Activated CD8-positive, alpha-beta T cell treated with anti-CD3 and anti-CD28 coated beads for 36 hours (primary cell): ENCODE results near the gene PRKRA. TPM values are rescaled to one million over a fixed set of nuclear protein-coding genes. Genes with fewer than 3 reads are reported as not detected.

ENCODE experiments used
- ATAC-seq: fragments of 200-7000 bp; cut with Tn5 transposase; one replicate; pipeline ENCODE4 v1.10.0; 2021; ENCODE audit warnings: mild to moderate bottlenecking, moderate library complexity
- CTCF ChIA-PET: fragments of 350-600 bp; sonication (Branson Sonifier 250); formaldehyde crosslinking; loops from one replicate; lab custom pipeline; 2021; ENCODE audit warnings: antibody characterized with exemption; lab: Charles Lee
- POLR2A ChIA-PET: fragments of 350-600 bp; sonication (Branson Sonifier 250); formaldehyde crosslinking; loops from one replicate; lab custom pipeline; 2021; ENCODE audit warnings: antibody characterized with exemption; lab: Charles Lee
- DNase-seq: peaks from one replicate; pipeline ENCODE4 v3.0.0-alpha.2; 2020
- H3K27ac Mint-ChIP-seq: one replicate; pipeline ENCODE4 v1.8.0; 2021; ENCODE audit warnings: mild to moderate bottlenecking, mixed read lengths
- H3K27me3 Mint-ChIP-seq: one replicate; pipeline ENCODE4 v1.8.0; 2021; ENCODE audit warnings: mixed read lengths
- H3K36me3 Mint-ChIP-seq: one replicate; pipeline ENCODE4 v1.8.0; 2021; ENCODE audit warnings: low read depth, mixed read lengths
- H3K4me1 Mint-ChIP-seq: one replicate; pipeline ENCODE4 v1.8.0; 2021; ENCODE audit warnings: low read depth, mixed read lengths
- H3K4me3 Mint-ChIP-seq: one replicate; pipeline ENCODE4 v1.8.0; 2021; ENCODE audit warnings: mild to moderate bottlenecking, moderate library complexity, mixed read lengths
- H3K9me3 Mint-ChIP-seq: one replicate; pipeline ENCODE4 v1.8.0; 2021; ENCODE audit warnings: mixed read lengths
- CTCF ChIP-seq: fragments of 200-600 bp; IDR thresholded peaks from one replicate; pipeline ENCODE4 v1.8.0; 2022; ENCODE audit warnings: antibody characterized with exemption, mild to moderate bottlenecking
- intact Hi-C: fragments of 100-400 bp; cut with micrococcal nuclease; formaldehyde crosslinking; loops from one replicate; pipeline ENCODE4 v1.10.0; 2022
- total RNA-seq, 2 experiments: library from RNA; stranded (reverse); gene quantifications; one replicate each; pipeline ENCODE4 v1.2.3, GENCODE V29; 2021

PRKRA gene
- 10 to 100 TPM; 74.8 to 78.0 TPM for total RNA-seq

- CTCF ChIA-PET, result interaction anchor here (0.9 to 2.9 kb wide), 8 partner anchors 28 to 339 kb away, joined by 3 to 22 read pairs (median 6); partner anchors contain the start of genes FKBP7 and RBM45
- H3K4me1 Mint-ChIP-seq, result peaks cover 24% of the 10 kb centered on the region
- no peak for TF ChIP-seq CTCF
- no peaks in the 10 kb centered on the region for H3K9me3 Mint-ChIP-seq
- ATAC-seq, result peak; percentile 94
- POLR2A ChIA-PET, result interaction anchor here (0.6 to 3.5 kb wide), 11 partner anchors 14 to 347 kb away, joined by 3 to 37 read pairs (median 3); no protein-coding TSS in a partner anchor
- peaks cover 25% of the 10 kb centered on the region for H3K36me3 Mint-ChIP-seq
- peak within 1 kb of the TSS; percentile 87 for H3K4me3 Mint-ChIP-seq
- peak; percentile 96 for DNase-seq
- H3K27ac Mint-ChIP-seq, result peak within 1 kb of the TSS; percentile 96
- H3K27me3 Mint-ChIP-seq, result peaks cover 1% of the 10 kb centered on the region
- intact Hi-C loops, result no loop called here
Measured at GRCh38 chr2:178450774-178451525, at the start of gene PRKRA, which contains the start of gene PJVK. TSS of gene PRKRA (minus strand) at chr2:178451175. CDS start at chr2:178451030, 145 bp downstream. TSS of gene PJVK (plus strand) at chr2:178451378. CDS start at chr2:178453410, 2,032 bp downstream.

GRCh38 chr2:178499640-178500039, 48.7 kb upstream of the PRKRA start:
- Mint-ChIP-seq H3K4me3 (no peak overlapping the region), H3K27me3 (no peaks in the 10 kb centered on the region), H3K4me1 (no peaks in the 10 kb centered on the region), H3K36me3 (peaks cover 37% of the 10 kb centered on the region), H3K9me3 (no peaks in the 10 kb centered on the region), H3K27ac (no peak overlapping the region)
- no peak for ATAC-seq
- CTCF ChIA-PET, result interaction anchor here (1.5 kb wide), 1 partner anchor 11 kb away, joined by 3 read pairs; no protein-coding TSS in a partner anchor
- intact Hi-C loops, result no loop called here
- TF ChIP-seq CTCF, result no peak
- POLR2A ChIA-PET, result interaction anchor here (1.1 kb wide), 1 partner anchor 11 kb away, joined by 5 read pairs; no protein-coding TSS in a partner anchor
- DNase-seq, result no peak

- no peak for ATAC-seq
- ChIA-PET CTCF (interaction anchor here (1.4 kb wide), 1 partner anchor 125 kb away, joined by 4 read pairs; no protein-coding TSS in a partner anchor), POLR2A (interaction anchor here (1.2 kb wide), 1 partner anchor 13 kb away, joined by 3 read pairs; no protein-coding TSS in a partner anchor)
- no peak overlapping the region for H3K4me3 Mint-ChIP-seq
- H3K36me3 Mint-ChIP-seq, result peaks cover 41% of the 10 kb centered on the region
- intact Hi-C loops, result no loop called here
- no peaks in the 10 kb centered on the region for H3K9me3 Mint-ChIP-seq
- no peak for DNase-seq
- H3K27ac Mint-ChIP-seq, result no peak overlapping the region
- H3K4me1 Mint-ChIP-seq, result no peaks in the 10 kb centered on the region
- H3K27me3 Mint-ChIP-seq, result no peaks in the 10 kb centered on the region
- TF ChIP-seq CTCF, result no peak
Measured at GRCh38 chr2:178498137-178498536, 47.2 kb upstream of the PRKRA start.

GRCh38 chr2:178496049-178496448, 45.1 kb upstream of the PRKRA start:
- H3K27ac Mint-ChIP-seq, result no peak overlapping the region
- no peak for DNase-seq
- no peaks in the 10 kb centered on the region for H3K27me3 Mint-ChIP-seq
- intact Hi-C loops, result no loop called here
- peaks cover 42% of the 10 kb centered on the region for H3K36me3 Mint-ChIP-seq
- ATAC-seq, result no peak
- H3K4me3 Mint-ChIP-seq, result no peak overlapping the region
- H3K4me1 Mint-ChIP-seq, result peaks cover 3% of the 10 kb centered on the region
- no peak for TF ChIP-seq CTCF
- ChIA-PET POLR2A (no interaction called here), CTCF (interaction anchor here (1.0 kb wide), 1 partner anchor 17 kb away, joined by 3 read pairs; no protein-coding TSS in a partner anchor)
- H3K9me3 Mint-ChIP-seq, result no peaks in the 10 kb centered on the region

- ChIA-PET CTCF (interaction anchor here (1.1 kb wide), 1 partner anchor 209 kb away, joined by 3 read pairs; no protein-coding TSS in a partner anchor), POLR2A (interaction anchor here (2.1 kb wide), 1 partner anchor 10 kb away, joined by 7 read pairs; no protein-coding TSS in a partner anchor)
- ATAC-seq (no peak), DNase-seq (no peak)
- peaks cover 24% of the 10 kb centered on the region for H3K4me1 Mint-ChIP-seq
- no peak overlapping the region for H3K27ac Mint-ChIP-seq
- intact Hi-C loops, result no loop called here
- H3K27me3 Mint-ChIP-seq, result no peaks in the 10 kb centered on the region
- no peak overlapping the region for H3K4me3 Mint-ChIP-seq
- peaks cover 47% of the 10 kb centered on the region for H3K36me3 Mint-ChIP-seq
- H3K9me3 Mint-ChIP-seq, result no peaks in the 10 kb centered on the region
- TF ChIP-seq CTCF, result no peak
Measured at GRCh38 chr2:178491612-178492011, 40.6 kb upstream of the PRKRA start.
